HepG2 (cell line): ENCODE data around the gene RIPOR3. TPM values are rescaled to one million over a fixed set of nuclear protein-coding genes. Genes with fewer than 3 reads are reported as not detected.

Source experiments
- AKNA ChIP-seq: sonication (generic); formaldehyde crosslinking; IDR thresholded peaks from 2 replicates; pipeline ENCODE4 v1.4.0; 2020; ENCODE audit warnings: missing genetic modification reagents, borderline replicate concordance
- ELF3 ChIP-seq: IDR thresholded peaks from 2 replicates; pipeline ENCODE4 v1.6.1; 2016; ENCODE audit warnings: missing genetic modification reagents, missing compliant biosample characterization
- FOXP4 ChIP-seq: sonication (generic); formaldehyde crosslinking; IDR thresholded peaks from 2 replicates; pipeline ENCODE4 v1.4.0; 2020; ENCODE audit warnings: missing genetic modification reagents
- HES4 ChIP-seq: sonication (generic); formaldehyde crosslinking; IDR thresholded peaks from 2 replicates; pipeline ENCODE4 v1.9.0; 2021; ENCODE audit warnings: mild to moderate bottlenecking, missing genetic modification reagents, borderline replicate concordance
- IRF2 ChIP-seq: IDR thresholded peaks from 2 replicates; pipeline ENCODE4 v1.6.1; 2018; ENCODE audit warnings: missing genetic modification reagents, missing compliant biosample characterization
- KAT8 ChIP-seq: IDR thresholded peaks from 2 replicates; pipeline ENCODE4 v1.6.1; 2016; ENCODE audit warnings: missing genetic modification reagents, missing compliant biosample characterization
- MBD4 ChIP-seq: IDR thresholded peaks from 2 replicates; pipeline ENCODE4 v1.6.1; 2012; ENCODE audit warnings: low read length, inconsistent platforms, borderline replicate concordance
- NCOA2 ChIP-seq: sonication (generic); formaldehyde crosslinking; IDR thresholded peaks from 2 replicates; pipeline ENCODE4 v1.8.0; 2022; ENCODE audit warnings: inconsistent platforms
- NONO ChIP-seq, 2 experiments: fragments of 450-650 bp in 1 of 2; sonication (generic) in 1 of 2; formaldehyde crosslinking in 1 of 2; IDR thresholded peaks in 1 of 2; conservative IDR thresholded peaks in 1 of 2; 2 replicates each; pipeline versions ENCODE4 v1.6.1 to v1.8.0; 2017 to 2022; ENCODE audit warnings: mild to moderate bottlenecking in 1 of 2, missing genetic modification reagents in 1 of 2, moderate library complexity in 1 of 2
- POGK ChIP-seq: sonication (generic); formaldehyde crosslinking; conservative IDR thresholded peaks from 2 replicates; pipeline ENCODE4 v1.8.0; 2022; ENCODE audit warnings: mild to moderate bottlenecking, moderate library complexity, missing genetic modification reagents
- ZNF263 ChIP-seq: sonication (generic); formaldehyde crosslinking; IDR thresholded peaks from 2 replicates; pipeline ENCODE4 v1.4.0; 2020; ENCODE audit warnings: missing genetic modification reagents
- ZNF766 ChIP-seq: sonication (generic); formaldehyde crosslinking; IDR thresholded peaks from 2 replicates; pipeline ENCODE4 v1.5.0; 2020; ENCODE audit warnings: missing genetic modification reagents, borderline replicate concordance
- ZNF883 ChIP-seq: sonication (generic); formaldehyde crosslinking; IDR thresholded peaks from 2 replicates; pipeline ENCODE4 v1.5.1; 2020; ENCODE audit warnings: mild to moderate bottlenecking, missing genetic modification reagents; ENCODE audit errors: not compliant biosample characterization
- ZSCAN25 ChIP-seq: sonication (generic); formaldehyde crosslinking; IDR thresholded peaks from 2 replicates; pipeline ENCODE4 v1.8.0; 2022; ENCODE audit warnings: mild to moderate bottlenecking, missing genetic modification reagents
- polyA plus RNA-seq, 8 experiments: library from polyadenylated mRNA; depleted of rRNA in 3 of 8; stranded (reverse) in 7 of 8; unstranded in 1 of 8; fragments of >200 nt; fragmentation: Illumina TruSeq in 4 of 8; extraction: Trizol in 4 of 8; gene quantifications; 2 replicates each; pipeline versions ENCODE4 v1.2.1 to v1.2.3, GENCODE V29; 2011 to 2016; ENCODE audit warnings: low read depth in 4 of 8, missing spikeins in 1 of 8, mixed read lengths in 1 of 8; ENCODE audit not compliant: insufficient read depth in 1 of 8
- total RNA-seq, 5 experiments: library from RNA; depleted of rRNA; stranded (reverse); fragments of >200 nt; fragmentation: Illumina TruSeq; extraction: Trizol; gene quantifications; 2 replicates each; pipeline ENCODE4 v1.2.3, GENCODE V29; 2016; ENCODE audit warnings: low read depth in 1 of 5
- TF ChIP-seq, protein P1 (sequence below): sonication (generic); formaldehyde crosslinking; IDR thresholded peaks from 2 replicates; pipeline ENCODE4 v1.9.0; 2022; ENCODE audit warnings: low read depth, missing genetic modification reagents

The RIPOR3 gene
- total and polyA plus RNA-seq, 2 of the 13 experiments (the other 11 are each of a cell fraction or from before 2014, with no cell fraction given) = 0.18 TPM; not detected in 1

DNA sequence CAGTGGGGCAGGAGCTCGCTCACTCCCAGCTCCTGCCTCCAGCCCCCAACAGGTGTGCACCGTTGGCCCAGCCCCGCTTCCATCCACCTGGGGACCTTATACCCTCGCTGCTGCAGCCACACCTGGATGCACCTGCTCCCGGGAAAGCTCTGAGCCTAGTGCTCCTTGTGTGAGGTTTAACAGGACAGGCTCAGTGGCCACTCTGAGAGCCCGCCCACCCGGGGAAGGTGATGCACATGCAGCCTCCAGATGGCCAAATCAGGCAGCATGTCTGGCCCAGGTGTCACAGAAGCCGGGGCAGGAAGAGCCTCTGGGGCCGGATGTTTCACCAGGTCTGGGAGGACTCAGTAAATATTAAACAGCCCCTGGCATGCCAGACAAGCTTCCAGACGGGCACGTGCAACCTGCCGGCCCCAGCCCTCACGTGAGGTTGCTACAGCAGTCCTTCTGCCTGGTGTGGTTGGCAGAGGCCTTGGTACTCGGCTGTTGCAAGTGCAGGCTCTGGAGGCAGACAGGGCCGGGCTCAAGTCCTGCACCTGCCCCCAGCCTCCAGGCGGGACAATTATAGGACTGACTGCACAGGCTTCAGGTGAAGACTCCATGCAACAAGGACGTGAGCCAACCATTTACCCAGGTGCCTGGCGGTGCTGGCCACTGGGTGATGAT lies 66.9 kb downstream of the RIPOR3 start (continued):
- TF ChIP-seq FOXP4 (CRISPR knock-in tag) (peak; percentile 79), ZSCAN25 (CRISPR knock-in tag) (0 out of 2 replicates have a peak, but pooled peaks have one; percentile 37), ZNF263 (CRISPR knock-in tag) (peak; percentile 80), ZNF883 (CRISPR knock-in tag) (peak; percentile 84), MBD4 (no peak), IRF2 (CRISPR knock-in tag) (0 out of 2 replicates have a peak, but pooled peaks have one; percentile 24), KAT8 (CRISPR knock-in tag) (peak; percentile 51; the same call in 1 of the 2 replicates), HES4 (no peak), POGK (CRISPR knock-in tag) (0 out of 2 replicates have a peak, but pooled peaks have one; percentile 44), NONO (IDR thresholded peaks at IDR 0.05) (no peak), NONO (CRISPR knock-in tag; conservative IDR thresholded peaks at IDR 0.05) (peak; percentile 64; the same call in 1 of the 2 replicates), ZNF766 (CRISPR knock-in tag) (peak; percentile 58; the same call in 1 of the 2 replicates), ELF3 (0 out of 2 replicates have a peak, but pooled peaks have one; percentile 39), AKNA (CRISPR knock-in tag) (0 out of 2 replicates have a peak, but pooled peaks have one; percentile 59), NCOA2 (CRISPR knock-in tag) (peak; percentile 39; the same call in 1 of the 2 replicates)
- TF ChIP-seq, protein P1, sequence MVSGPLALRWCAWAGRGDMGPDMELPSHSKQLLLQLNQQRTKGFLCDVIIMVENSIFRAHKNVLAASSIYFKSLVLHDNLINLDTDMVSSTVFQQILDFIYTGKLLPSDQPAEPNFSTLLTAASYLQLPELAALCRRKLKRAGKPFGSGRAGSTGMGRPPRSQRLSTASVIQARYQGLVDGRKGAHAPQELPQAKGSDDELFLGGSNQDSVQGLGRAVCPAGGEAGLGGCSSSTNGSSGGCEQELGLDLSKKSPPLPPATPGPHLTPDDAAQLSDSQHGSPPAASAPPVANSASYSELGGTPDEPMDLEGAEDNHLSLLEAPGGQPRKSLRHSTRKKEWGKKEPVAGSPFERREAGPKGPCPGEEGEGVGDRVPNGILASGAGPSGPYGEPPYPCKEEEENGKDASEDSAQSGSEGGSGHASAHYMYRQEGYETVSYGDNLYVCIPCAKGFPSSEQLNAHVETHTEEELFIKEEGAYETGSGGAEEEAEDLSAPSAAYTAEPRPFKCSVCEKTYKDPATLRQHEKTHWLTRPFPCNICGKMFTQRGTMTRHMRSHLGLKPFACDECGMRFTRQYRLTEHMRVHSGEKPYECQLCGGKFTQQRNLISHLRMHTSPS (CRISPR knock-in tag) = peak; percentile 98
